Stimulated activated CD8-positive, alpha-beta memory T cell treated with anti-CD3 and anti-CD28 coated beads, Interleukin-4, amount 100 ng/mL, for 48 hours (primary cell): ENCODE data around the gene CLDN25.

Source experiments
- DNase-seq: peaks from one replicate; pipeline ENCODE4 v3.0.0-alpha.2; 2020

The CLDN25 gene

DNA sequence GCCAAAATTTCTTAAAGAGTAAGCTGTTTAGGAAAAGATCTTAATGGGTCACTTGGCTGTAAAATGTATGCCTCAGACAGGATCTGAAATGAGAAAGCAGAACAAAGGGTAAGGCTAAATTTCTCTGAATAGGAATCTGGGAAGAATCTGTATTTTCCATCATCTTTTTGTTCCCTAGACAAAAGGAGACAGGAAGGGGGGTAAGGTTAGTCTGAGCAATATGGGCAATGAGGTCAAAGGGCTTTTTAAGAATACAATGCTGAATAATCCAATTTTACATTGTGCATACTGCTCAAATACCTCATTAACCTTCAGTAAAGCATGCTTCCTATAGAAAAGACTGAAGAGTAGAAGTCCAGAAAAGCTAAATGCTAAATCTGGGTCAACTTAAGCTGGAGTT, 34.6 kb downstream of the CLDN25 start:
- no peak for DNase-seq

DNA sequence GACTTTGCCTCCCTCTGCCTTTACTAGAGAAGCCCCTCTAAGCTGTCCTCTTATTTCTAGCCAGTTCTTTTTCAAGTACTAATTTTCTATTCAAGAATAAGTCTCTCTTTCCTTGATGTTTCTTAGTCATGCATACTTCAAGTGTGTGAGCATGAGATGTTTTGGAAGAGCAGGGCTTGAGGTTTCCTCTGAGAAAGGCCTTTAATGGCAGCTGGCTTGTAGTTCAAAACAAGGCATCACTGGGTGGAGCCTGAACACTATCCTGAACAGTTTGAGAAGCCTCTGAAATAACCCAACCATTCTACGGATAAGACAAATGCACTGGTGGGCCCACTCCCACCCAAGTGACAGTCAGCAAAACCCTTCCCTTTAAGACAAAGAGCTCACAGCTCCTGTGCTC, 37.6 kb downstream of the CLDN25 start:
- DNase-seq: no peak

DNA sequence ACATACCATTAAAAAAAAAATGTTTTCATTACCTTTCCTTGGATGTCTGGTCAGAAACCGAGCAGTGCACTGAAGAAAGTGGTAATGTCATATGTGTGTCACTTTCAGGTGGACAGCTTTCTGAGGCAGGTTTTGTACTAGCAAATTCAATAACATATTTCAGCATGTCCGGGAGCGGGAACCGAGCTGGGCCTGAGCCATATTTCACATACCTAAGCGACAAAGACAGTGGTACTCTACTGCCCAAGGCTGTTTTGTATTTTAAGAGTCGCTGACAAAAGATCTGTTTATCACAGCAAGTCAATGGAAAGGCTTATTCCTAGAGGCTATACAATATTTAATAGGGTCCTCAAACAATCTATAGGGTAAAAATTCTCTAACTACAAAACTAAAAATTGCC, 38.0 kb downstream of the CLDN25 start:
- DNase-seq: no peak

DNA sequence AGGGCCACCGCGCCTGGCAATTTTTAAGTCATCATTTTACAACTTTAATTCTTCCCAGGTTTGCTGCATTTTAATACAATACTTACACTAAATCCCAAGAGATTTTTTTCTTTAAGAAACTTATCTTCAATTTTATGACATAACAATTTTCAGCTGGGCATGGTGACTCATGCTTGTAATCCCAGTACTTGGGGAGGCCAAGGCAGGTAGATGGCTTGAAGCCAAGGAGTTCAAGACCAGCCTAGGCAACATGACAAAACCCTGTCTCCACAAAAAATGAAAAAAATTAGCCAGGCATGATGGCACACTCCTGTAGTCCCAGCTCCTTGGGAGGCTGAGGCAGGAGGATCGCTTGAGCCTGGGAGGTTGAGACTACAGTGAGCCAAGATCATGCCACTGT, 38.8 kb downstream of the CLDN25 start:
- no peak for DNase-seq

DNA sequence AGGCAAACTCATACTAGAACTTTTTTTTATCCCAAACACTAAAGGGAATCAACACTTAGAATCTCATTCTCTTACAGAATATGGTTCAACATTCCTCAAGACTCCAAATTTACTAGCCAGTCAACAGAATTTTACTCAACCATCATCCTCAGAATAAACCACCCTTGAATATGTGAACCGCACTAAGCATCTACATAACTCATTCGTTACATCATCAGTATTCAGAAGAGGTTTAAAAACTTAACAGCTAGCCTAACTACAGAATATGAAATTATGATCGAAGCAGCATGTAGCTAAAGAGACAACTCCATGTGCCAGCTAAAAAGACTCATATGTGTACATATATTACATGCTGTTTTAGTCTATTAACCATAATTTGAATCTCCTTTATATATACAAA, 47.9 kb downstream of the CLDN25 start:
- no peak for DNase-seq

DNA sequence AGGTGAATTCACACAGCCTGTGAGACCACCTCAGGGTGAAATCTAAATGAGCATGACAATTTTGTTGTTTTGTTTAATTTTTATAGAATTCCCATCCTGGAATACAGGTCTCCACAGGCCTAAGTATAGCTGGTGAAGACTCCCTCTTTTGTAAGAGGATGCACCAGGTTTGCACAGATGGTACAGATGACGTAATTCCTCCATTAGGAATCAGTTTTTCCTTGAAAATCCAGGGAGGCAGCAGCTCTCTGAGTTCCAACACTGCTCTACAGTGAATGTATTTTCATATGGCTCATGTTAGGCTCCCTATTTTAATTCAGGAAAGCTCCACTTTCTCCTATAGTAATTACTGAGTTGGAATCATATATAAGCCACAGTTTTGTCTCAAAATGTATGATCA, 48.6 kb downstream of the CLDN25 start:
- DNase-seq: no peak

DNA sequence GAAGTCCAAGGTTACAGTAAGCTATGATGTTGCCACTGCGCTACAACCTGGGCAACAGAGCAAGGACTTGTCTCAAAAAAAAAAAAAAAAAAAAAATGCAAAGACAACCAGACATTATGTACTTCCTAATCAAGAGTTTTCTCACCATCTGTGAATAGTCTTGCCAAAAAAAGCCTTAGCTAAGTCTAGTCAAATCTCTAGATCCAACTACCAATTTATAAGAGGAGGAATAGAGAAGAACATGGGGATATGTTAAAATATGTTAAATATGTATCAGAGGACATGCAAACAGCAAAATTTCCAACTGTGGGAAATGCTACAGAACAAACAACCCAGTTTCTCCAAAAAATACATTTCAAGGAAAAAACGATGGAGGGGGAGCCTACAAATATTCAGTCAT, 50.2 kb downstream of the CLDN25 start:
- no peak for DNase-seq
